ENCODE results near the gene CCDC93.

The CCDC93 gene

GRCh38 chr2:117997872-117998454, 15.9 kb downstream of the CCDC93 start:
- in situ Hi-C loops (cut with HindIII; ENCODE audit: low sequenced_read_pairs) = no loop called here

DNA sequence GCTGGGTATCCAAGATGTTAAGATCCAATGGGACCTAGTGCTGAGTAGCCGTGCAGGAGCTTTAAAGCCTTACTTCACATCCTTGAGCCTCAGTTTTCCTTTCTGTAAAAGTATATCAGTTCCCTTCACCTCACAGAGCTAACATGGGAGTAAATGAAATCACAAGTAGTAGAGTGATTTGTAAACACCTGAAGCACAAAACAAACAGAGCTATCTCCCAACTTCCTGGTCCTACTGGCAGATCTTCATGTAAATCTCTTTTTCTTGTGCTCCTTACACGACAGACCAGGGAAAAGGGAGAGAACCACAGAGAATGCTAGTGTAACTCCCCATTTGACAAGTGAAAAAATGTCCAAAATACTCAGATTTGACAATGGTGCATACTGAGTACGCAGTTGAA, 17.3 kb downstream of the CCDC93 start:
- in situ Hi-C loops (cut with HindIII; ENCODE audit: low sequenced_read_pairs) = no loop called here

- in situ Hi-C loops (cut with HindIII; ENCODE audit: low sequenced_read_pairs) = no loop called here
Measured at GRCh38 chr2:117994729-117995128, 19.1 kb downstream of the CCDC93 start.

GRCh38 chr2:117989854-117990438, 23.9 kb downstream of the CCDC93 start:
- in situ Hi-C loops (cut with HindIII; ENCODE audit: low sequenced_read_pairs) = no loop called here

GRCh38 chr2:117987121-117987520, 26.7 kb downstream of the CCDC93 start:
- in situ Hi-C loops (cut with HindIII; ENCODE audit: low sequenced_read_pairs) = no loop called here

DNA sequence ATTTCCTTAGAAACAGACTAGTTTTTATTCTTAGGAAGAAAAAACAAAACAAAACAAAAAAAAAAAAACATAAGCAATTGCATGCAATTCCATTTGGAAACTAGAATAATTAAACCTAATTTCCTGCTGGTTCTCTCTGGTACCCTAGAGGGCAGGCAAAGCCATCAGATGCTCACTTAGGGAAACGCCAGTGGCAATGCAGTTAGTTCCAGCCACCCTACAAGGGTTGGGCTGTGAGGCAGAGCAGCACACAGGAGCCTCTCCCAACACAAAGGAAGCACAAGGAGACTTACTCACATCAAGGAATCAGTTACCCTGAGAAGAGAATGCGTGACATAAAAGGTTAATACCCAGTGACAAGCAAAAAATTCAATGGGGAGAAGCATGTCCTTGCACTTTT, 28.8 kb downstream of the CCDC93 start:
- in situ Hi-C loops (cut with HindIII; ENCODE audit: low sequenced_read_pairs) = no loop called here

GRCh38 chr2:117984208-117984607, 29.7 kb downstream of the CCDC93 start:
- in situ Hi-C loops (cut with HindIII; ENCODE audit: low sequenced_read_pairs) = no loop called here

- in situ Hi-C loops (cut with HindIII; ENCODE audit: low sequenced_read_pairs) = no loop called here
Measured at GRCh38 chr2:117983040-117983439, 30.8 kb downstream of the CCDC93 start.

GRCh38 chr2:117982376-117983033, 31.4 kb downstream of the CCDC93 start:
- in situ Hi-C loops (cut with HindIII; ENCODE audit: low sequenced_read_pairs) = no loop called here

DNA sequence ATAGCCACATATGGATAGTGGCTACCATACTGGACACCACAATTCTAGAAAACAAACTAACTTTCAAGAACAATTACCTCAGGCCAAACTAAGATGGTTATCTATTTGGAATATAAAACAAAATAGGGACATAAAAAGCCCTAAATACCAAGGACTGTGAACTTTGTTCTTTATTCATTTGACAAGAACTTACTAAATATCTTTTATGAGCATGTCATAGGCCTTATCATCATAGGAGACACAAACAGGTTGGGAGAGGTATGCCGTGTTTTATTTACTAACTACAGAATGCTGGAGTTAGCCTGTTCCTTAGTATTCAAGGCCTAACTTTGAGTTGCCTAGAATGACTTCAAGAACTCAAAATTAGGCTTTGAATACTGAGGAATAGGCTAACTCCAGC, 32.1 kb downstream of the CCDC93 start:
- in situ Hi-C loops (cut with HindIII; ENCODE audit: low sequenced_read_pairs) = no loop called here

- in situ Hi-C loops (cut with HindIII; ENCODE audit: low sequenced_read_pairs) = no loop called here
Measured at GRCh38 chr2:117980783-117981676, 32.8 kb downstream of the CCDC93 start.

DNA sequence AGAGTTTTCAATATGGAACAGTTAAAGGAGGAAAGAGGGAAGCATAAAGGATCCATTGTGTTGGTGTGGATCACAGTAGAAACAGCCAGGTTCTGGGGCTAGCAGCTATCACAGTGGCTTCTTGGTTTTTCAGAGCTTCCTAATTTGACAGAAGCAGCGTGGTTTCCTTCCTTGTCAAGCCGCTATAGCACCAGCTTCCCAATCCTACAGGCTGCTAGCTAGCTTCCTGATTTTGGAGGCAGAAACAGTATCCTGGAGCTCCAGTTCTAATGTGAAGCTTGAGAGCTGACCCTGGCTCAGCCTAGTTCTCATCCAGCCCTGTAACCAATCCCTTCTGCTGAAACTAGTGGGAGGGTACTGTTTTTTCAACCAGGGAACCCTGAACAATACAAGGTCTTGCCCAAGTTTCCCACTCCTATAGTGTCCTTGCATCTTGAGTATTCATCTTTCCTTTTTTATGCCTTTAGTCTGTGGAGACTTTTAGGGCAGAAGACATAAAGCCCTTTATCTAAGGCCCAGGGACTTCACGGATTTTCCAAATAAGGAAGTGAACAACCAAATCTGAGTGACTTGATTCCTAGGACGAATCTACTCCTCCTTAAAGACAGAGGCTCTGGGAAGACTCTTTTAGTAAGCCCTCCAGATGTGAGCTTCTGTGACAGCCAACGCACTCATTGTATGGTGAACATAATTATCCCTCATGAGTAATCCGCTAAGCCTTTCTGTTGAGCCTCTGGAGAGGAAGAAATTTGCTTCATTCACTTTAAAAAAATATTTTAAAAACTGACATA, 33.8 kb downstream of the CCDC93 start:
- in situ Hi-C loops (cut with HindIII; ENCODE audit: low sequenced_read_pairs) = no loop called here

GRCh38 chr2:117977696-117978095, 36.2 kb downstream of the CCDC93 start:
- in situ Hi-C loops (cut with HindIII; ENCODE audit: low sequenced_read_pairs) = no loop called here

DNA sequence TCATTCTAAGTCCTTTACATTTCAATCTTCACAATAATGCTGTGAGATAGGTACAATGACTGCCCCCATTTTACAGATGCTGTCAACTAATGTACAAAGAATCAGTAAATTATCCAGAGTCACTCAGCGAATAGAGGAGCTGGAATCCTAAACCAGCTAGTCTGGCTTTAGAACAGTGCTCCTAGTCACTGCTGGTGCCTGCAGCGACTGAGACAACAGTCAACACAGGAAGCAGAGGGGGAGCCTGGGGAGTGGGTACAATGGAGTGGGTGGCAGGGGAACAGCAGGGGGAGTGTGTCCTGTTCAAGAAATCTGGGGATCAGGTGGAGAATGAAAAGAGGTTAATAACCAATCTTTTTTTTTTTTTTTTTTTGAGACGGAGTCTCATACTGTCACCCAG, 37.3 kb downstream of the CCDC93 start:
- in situ Hi-C loops (cut with HindIII; ENCODE audit: low sequenced_read_pairs) = no loop called here

GRCh38 chr2:117973498-117974082, 40.3 kb downstream of the CCDC93 start:
- in situ Hi-C loops (cut with HindIII; ENCODE audit: low sequenced_read_pairs) = no loop called here

GRCh38 chr2:117972476-117973123, 41.3 kb downstream of the CCDC93 start:
- in situ Hi-C loops (cut with HindIII; ENCODE audit: low sequenced_read_pairs) = no loop called here

DNA sequence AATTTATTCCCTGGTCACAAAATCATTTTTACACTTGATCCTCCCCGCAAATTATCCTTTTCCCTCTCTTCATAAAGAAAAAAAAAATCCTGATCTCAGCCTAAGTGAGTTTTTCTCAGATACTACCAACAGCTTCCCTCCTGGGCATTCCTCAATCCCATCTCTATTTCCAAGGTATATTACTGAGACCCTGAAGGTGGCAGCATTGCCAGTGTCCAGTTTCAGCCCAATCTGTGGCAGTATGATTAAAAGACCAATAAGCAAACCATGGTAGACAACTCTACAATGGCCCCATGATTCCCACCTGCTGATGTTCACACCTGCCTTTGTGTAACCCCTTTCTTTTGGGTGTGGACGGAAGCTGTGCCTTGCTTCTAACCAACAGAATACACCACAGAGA, 45.1 kb downstream of the CCDC93 start:
- in situ Hi-C loops (cut with HindIII; ENCODE audit: low sequenced_read_pairs) = no loop called here

- in situ Hi-C loops (cut with HindIII; ENCODE audit: low sequenced_read_pairs) = no loop called here
Measured at GRCh38 chr2:117967977-117968718, 45.7 kb downstream of the CCDC93 start.

- in situ Hi-C loops (cut with HindIII; ENCODE audit: low sequenced_read_pairs) = no loop called here
Measured at GRCh38 chr2:117963446-117963845, 50.4 kb downstream of the CCDC93 start.
